ENCODE results near the gene CENPB. TPM values are rescaled to one million over a fixed set of nuclear protein-coding genes. Genes with fewer than 3 reads are reported as not detected.
"Not testable (repeated sequence)": the region's sequence is repeated elsewhere in the genome, so short reads cannot be mapped to it uniquely, and the experiment has no call there.

Gene CENPB
- total RNA-seq, result 10 to 100 TPM; 29.1 to 30.3 TPM

- Mint-ChIP-seq H3K4me3 (peak within 1 kb of the TSS; percentile 83), H3K9me3 (no peaks in the 10 kb centered on the region), H3K27ac (peak within 1 kb of the TSS; percentile 80), H3K4me1 (ENCODE audit: low read depth) (peaks cover 39% of the 10 kb centered on the region), H3K36me3 (ENCODE audit: low read depth) (peaks cover 10% of the 10 kb centered on the region), H3K27me3 (ENCODE audit: low read depth) (no peaks in the 10 kb centered on the region)
- DNase-seq, result peak; percentile 91
- CTCF ChIA-PET, result interaction anchor here (0.6 to 5.9 kb wide), 18 partner anchors 9 to 385 kb away, joined by 3 to 58 read pairs (median 4); partner anchors contain the start of genes ADISSP, AP5S1 and CDC25B
- intact Hi-C loops (cut with micrococcal nuclease), result loop anchor here (1.0 to 2.0 kb wide), 9 partner anchors 9 to 299 kb away; partner anchors contain the start of genes ADISSP, AP5S1, MAVS and PANK2
Measured at GRCh38 chr20:3786665-3787323, at the start of gene CENPB. Gene CENPB, minus strand, starts transcription at chr20:3786740. Its CDS starts 257 bp downstream, at chr20:3786483.

DNA sequence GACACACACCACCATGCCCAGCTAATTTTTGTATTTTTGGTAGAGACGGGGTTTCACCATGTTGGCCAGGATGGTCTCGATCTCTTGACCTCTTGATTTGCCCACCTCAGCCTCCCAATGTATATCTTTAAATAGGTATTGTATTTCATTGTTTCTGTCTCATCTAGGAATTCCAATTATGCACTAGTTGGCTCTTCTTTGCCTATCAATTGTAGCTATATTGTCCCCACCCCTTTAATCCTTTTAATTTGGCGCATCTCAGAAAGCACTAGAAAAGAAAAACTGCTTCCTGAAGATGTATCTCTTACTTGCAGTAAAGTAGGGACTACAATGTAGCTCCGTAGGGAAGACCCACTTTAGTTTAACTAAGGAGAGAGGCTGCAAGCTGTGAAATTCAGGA lies 49.6 kb upstream of the CENPB start:
- CTCF ChIA-PET, result interaction anchor here (0.9 to 1.3 kb wide), 2 partner anchors 16 to 21 kb away, joined by 3 to 4 read pairs; partner anchors contain the start of gene AP5S1
- DNase-seq, result no peak
- H3K36me3 Mint-ChIP-seq (ENCODE audit: low read depth), result peaks cover 2% of the 10 kb centered on the region
- no peaks in the 10 kb centered on the region for H3K9me3 Mint-ChIP-seq
- no peak overlapping the region for H3K4me3 Mint-ChIP-seq
- H3K27ac Mint-ChIP-seq, result no peak overlapping the region
- intact Hi-C loops (cut with micrococcal nuclease), result no loop called here
- H3K4me1 Mint-ChIP-seq (ENCODE audit: low read depth), result peaks cover 6% of the 10 kb centered on the region
- H3K27me3 Mint-ChIP-seq (ENCODE audit: low read depth), result no peaks in the 10 kb centered on the region

- H3K4me3 Mint-ChIP-seq; H3K4me1 Mint-ChIP-seq (ENCODE audit: low read depth): not testable (repeated sequence)
- CTCF ChIA-PET, result interaction anchor here (1.0 kb wide), 1 partner anchor 63 kb away, joined by 3 read pairs; no protein-coding TSS in a partner anchor
Measured at GRCh38 chr20:3829891-3830290, 43.4 kb upstream of the CENPB start.

GRCh38 chr20:3828798-3829197 lies 42.3 kb upstream of the CENPB start:
- CTCF ChIA-PET, result no interaction called here
- Mint-ChIP-seq H3K27ac (no peak overlapping the region), H3K4me3 (no peak overlapping the region), H3K36me3 (ENCODE audit: low read depth) (peaks cover 6% of the 10 kb centered on the region), H3K9me3 (no peaks in the 10 kb centered on the region), H3K27me3 (ENCODE audit: low read depth) (no peaks in the 10 kb centered on the region), H3K4me1 (ENCODE audit: low read depth) (no peaks in the 10 kb centered on the region)
- intact Hi-C loops (cut with micrococcal nuclease), result no loop called here
- no peak for DNase-seq

More at GRCh38 chr20:3829891-3830290, 43.4 kb upstream of the CENPB start:
- H3K36me3 Mint-ChIP-seq (ENCODE audit: low read depth); H3K27ac Mint-ChIP-seq; DNase-seq; H3K27me3 Mint-ChIP-seq (ENCODE audit: low read depth); H3K9me3 Mint-ChIP-seq; intact Hi-C loops (cut with micrococcal nuclease): not testable (repeated sequence)

GRCh38 chr20:3826420-3826819 lies 39.9 kb upstream of the CENPB start:
- Mint-ChIP-seq H3K9me3 (no peaks in the 10 kb centered on the region), H3K27ac (no peak overlapping the region), H3K4me3 (no peak overlapping the region), H3K36me3 (ENCODE audit: low read depth) (peaks cover 4% of the 10 kb centered on the region), H3K27me3 (ENCODE audit: low read depth) (no peaks in the 10 kb centered on the region), H3K4me1 (ENCODE audit: low read depth) (peaks cover 7% of the 10 kb centered on the region)
- DNase-seq, result no peak
- intact Hi-C loops (cut with micrococcal nuclease), result no loop called here
- CTCF ChIA-PET, result interaction anchor here (1.2 kb wide), 1 partner anchor 13 kb away, joined by 3 read pairs; no protein-coding TSS in a partner anchor

DNA sequence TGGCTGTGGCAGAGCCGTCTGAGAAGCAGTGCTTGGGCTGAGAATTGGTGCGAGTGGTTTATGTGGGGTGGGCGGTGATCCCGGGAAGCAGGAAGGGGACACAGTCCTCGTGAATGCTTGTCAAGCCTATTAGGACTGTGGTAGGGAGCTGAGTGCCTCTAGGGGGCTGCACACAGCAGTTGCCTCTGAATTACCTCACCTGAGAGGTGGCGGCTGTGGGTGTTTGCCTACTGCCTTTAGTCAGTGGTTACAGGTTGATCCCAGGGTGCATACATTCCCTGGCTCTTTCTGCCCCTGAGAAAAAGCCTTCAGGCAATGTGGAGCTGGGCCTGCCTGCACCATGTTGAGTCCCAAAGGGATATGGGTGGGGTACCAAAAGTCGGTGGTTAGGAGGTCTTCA lies 39.0 kb upstream of the CENPB start:
- Mint-ChIP-seq H3K27ac (no peak overlapping the region), H3K4me1 (ENCODE audit: low read depth) (peaks cover 12% of the 10 kb centered on the region), H3K27me3 (ENCODE audit: low read depth) (no peaks in the 10 kb centered on the region), H3K36me3 (ENCODE audit: low read depth) (peaks cover 4% of the 10 kb centered on the region), H3K4me3 (no peak overlapping the region), H3K9me3 (no peaks in the 10 kb centered on the region)
- CTCF ChIA-PET, result interaction anchor here (1.2 kb wide), 1 partner anchor 14 kb away, joined by 3 read pairs; no protein-coding TSS in a partner anchor
- no peak for DNase-seq
- intact Hi-C loops (cut with micrococcal nuclease), result no loop called here

DNA sequence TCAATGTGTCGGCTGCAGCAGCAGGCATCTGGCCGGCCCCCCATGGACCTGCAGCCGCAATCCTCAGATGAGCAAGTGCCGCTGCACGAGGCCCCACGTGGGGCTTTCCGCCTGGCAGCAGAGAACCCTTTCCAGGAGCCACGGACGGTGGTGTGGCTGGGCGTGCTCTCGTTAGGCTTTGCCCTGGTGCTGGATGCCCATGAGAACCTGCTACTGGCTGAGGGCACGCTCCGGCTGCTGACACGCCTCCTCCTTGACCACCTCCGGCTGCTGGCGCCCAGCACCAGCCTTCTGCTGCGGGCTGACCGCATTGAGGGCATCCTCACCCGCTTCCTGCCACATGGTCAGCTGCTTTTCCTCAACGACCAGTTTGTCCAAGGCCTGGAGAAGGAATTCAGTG lies 37.3 kb upstream of the CENPB start:
- Mint-ChIP-seq H3K4me1 (ENCODE audit: low read depth) (peaks cover 20% of the 10 kb centered on the region), H3K9me3 (no peaks in the 10 kb centered on the region), H3K27ac (no peak overlapping the region), H3K36me3 (ENCODE audit: low read depth) (peaks cover 4% of the 10 kb centered on the region), H3K27me3 (ENCODE audit: low read depth) (no peaks in the 10 kb centered on the region), H3K4me3 (no peak overlapping the region)
- intact Hi-C loops (cut with micrococcal nuclease), result no loop called here
- no peak for DNase-seq
- CTCF ChIA-PET, result interaction anchor here (1.2 kb wide), 1 partner anchor 37 kb away, joined by 4 read pairs; the partner anchor contains the start of gene CENPB

GRCh38 chr20:3821996-3822395 lies 35.5 kb upstream of the CENPB start:
- CTCF ChIA-PET, result interaction anchor here (1.3 to 5.3 kb wide), 5 partner anchors 26 to 54 kb away, joined by 3 to 58 read pairs (median 9); partner anchors contain the start of genes ADISSP, CDC25B and CENPB
- Mint-ChIP-seq H3K36me3 (ENCODE audit: low read depth) (peaks cover 3% of the 10 kb centered on the region), H3K4me1 (ENCODE audit: low read depth) (peaks cover 23% of the 10 kb centered on the region), H3K27ac (peak overlapping the region; percentile 94), H3K9me3 (no peaks in the 10 kb centered on the region), H3K4me3 (peak overlapping the region; percentile 85), H3K27me3 (ENCODE audit: low read depth) (no peaks in the 10 kb centered on the region)
- intact Hi-C loops (cut with micrococcal nuclease), result loop anchor here (2.0 kb wide), 1 partner anchor 67 kb away; the partner anchor contains the start of gene PANK2
- no peak for DNase-seq

DNA sequence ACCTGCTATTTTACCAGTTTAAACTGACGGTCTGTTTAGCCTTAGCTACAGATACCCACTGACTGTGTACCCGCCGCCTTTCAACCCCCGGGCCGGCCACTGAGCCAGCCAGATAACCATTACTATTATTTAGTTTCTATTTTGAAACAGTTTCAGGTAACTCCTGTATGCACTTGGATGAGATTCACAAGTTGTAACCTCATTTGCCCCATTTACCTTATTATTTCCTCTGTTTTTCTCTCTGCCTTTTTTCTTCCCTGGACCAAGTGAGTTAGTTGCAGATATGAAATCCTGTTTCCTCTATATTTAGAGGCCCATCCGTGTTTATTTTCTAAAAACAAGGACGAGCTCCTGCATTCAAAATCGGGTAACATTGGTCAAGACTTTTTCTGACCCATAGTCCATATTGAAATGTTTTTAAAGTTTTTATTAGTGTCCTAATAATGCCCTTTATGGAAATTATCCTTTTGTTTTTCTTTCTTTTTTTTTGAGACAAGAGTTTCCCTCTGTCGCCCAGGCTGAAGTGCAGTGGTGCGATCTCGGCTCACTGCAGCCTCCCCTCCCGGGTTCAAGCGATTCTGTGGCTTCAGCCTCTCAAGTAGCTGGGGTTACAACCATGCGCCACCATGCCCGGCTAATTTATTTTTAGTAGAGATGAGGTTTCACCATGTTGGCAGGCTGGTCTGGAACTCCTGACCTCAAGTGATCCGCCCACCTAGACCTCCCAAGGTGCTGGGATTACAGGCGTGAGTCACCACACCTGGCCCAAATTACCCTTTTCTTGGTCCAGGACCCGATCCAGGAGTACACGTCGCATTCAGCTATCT lies 34.6 kb upstream of the CENPB start:
- intact Hi-C loops (cut with micrococcal nuclease), result loop anchor here (1.0 to 2.0 kb wide), 8 partner anchors 10 to 264 kb away; partner anchors contain the start of genes ADISSP, CDC25B, CENPB and MAVS
- Mint-ChIP-seq H3K9me3 (no peaks in the 10 kb centered on the region), H3K27me3 (ENCODE audit: low read depth) (no peaks in the 10 kb centered on the region), H3K27ac (peak overlapping the region; percentile 94), H3K36me3 (ENCODE audit: low read depth) (peaks cover 3% of the 10 kb centered on the region), H3K4me3 (peak overlapping the region; percentile 85), H3K4me1 (ENCODE audit: low read depth) (peaks cover 29% of the 10 kb centered on the region)
- CTCF ChIA-PET, result interaction anchor here (0.6 to 5.3 kb wide), 18 partner anchors 9 to 101 kb away, joined by 3 to 58 read pairs (median 5); partner anchors contain the start of genes ADISSP, CDC25B and CENPB
- DNase-seq, result no peak

GRCh38 chr20:3820048-3820900 lies 33.7 kb upstream of the CENPB start, which contains the start of gene AP5S1:
Gene AP5S1, plus strand, starts transcription at chr20:3820547. Its CDS starts 1,571 bp downstream, at chr20:3822118.
- Mint-ChIP-seq H3K27me3 (ENCODE audit: low read depth) (no peaks in the 10 kb centered on the region), H3K9me3 (no peaks in the 10 kb centered on the region), H3K4me1 (ENCODE audit: low read depth) (peaks cover 36% of the 10 kb centered on the region), H3K27ac (peak within 1 kb of the TSS; percentile 94), H3K4me3 (peak within 1 kb of the TSS; percentile 85), H3K36me3 (ENCODE audit: low read depth) (peaks cover 3% of the 10 kb centered on the region)
- intact Hi-C loops (cut with micrococcal nuclease), result loop anchor here (1.0 to 2.0 kb wide), 8 partner anchors 9 to 265 kb away; partner anchors contain the start of genes ADISSP, CDC25B, CENPB and MAVS
- CTCF ChIA-PET, result interaction anchor here (0.6 to 5.3 kb wide), 17 partner anchors 9 to 102 kb away, joined by 3 to 58 read pairs (median 5); partner anchors contain the start of genes CDC25B and CENPB
- peak; percentile 96 for DNase-seq
